Measurements from ENCODE around the gene PNPLA6. TPM values are rescaled to one million over a fixed set of nuclear protein-coding genes. Genes with fewer than 3 reads are reported as not detected.

The PNPLA6 gene
- total RNA-seq, 1 donor from 2014 or later: 82.0 TPM

DNA sequence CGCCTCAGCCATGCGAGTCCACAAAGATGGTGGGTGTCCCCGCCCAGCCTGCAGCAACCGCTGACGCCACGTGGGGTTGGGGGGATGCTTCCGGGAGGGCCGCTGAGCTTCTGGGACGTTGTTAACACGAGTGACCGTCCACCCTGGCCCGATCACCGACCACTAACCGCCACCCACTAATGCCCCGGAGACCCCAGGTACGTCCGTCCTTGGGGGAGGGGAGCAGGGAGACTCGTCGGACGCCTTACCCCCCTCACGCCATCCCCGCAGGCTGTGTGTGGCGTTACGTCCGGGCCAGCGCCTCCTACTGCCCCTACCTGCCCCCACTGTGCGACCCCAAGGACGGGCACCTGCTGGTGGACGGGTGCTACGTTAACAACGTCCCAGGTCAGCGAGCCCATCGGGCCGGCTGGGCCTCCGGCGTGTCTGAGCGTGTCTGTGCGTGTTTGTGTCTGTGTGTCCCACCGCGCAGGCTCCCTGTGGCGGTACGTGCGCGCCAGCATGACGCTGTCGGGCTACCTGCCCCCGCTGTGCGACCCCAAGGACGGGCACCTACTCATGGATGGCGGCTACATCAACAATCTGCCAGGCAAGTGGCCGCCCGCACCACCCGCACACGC is 21.3 kb downstream of the PNPLA6 start:
- no peak overlapping the region for H3K4me3 Mint-ChIP-seq (ENCODE audit: unreplicated experiment)
- peaks cover 15% of the 10 kb centered on the region for H3K36me3 Mint-ChIP-seq (ENCODE audit: unreplicated experiment)
- peaks cover 5% of the 10 kb centered on the region for H3K27me3 Mint-ChIP-seq (ENCODE audit: unreplicated experiment)
- no peak for DNase-seq
- TF ChIP-seq, protein P1, sequence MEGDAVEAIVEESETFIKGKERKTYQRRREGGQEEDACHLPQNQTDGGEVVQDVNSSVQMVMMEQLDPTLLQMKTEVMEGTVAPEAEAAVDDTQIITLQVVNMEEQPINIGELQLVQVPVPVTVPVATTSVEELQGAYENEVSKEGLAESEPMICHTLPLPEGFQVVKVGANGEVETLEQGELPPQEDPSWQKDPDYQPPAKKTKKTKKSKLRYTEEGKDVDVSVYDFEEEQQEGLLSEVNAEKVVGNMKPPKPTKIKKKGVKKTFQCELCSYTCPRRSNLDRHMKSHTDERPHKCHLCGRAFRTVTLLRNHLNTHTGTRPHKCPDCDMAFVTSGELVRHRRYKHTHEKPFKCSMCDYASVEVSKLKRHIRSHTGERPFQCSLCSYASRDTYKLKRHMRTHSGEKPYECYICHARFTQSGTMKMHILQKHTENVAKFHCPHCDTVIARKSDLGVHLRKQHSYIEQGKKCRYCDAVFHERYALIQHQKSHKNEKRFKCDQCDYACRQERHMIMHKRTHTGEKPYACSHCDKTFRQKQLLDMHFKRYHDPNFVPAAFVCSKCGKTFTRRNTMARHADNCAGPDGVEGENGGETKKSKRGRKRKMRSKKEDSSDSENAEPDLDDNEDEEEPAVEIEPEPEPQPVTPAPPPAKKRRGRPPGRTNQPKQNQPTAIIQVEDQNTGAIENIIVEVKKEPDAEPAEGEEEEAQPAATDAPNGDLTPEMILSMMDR (IDR thresholded peaks at IDR 0.05; ENCODE audit: partially characterized antibody, unreplicated experiment): no peak
- H3K9me3 Mint-ChIP-seq (ENCODE audit: unreplicated experiment): no peaks in the 10 kb centered on the region
- H3K4me1 Mint-ChIP-seq (ENCODE audit: low read depth, unreplicated experiment): no peaks in the 10 kb centered on the region
- no peak overlapping the region for H3K27ac Mint-ChIP-seq (ENCODE audit: unreplicated experiment)

DNA sequence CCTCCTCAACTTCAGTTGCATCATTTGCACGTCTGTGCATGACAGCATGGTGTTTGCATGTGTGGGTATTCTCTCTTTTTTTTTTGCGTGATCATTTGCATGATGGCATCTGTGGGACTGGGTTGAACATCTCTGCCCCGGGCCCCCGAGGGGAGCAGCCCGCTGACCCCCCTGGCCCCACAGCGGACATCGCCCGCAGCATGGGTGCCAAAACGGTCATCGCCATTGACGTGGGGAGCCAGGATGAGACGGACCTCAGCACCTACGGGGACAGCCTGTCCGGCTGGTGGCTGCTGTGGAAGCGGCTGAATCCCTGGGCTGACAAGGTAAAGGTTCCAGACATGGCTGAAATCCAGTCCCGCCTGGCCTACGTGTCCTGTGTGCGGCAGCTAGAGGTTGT is 23.1 kb downstream of the PNPLA6 start:
- no peak for DNase-seq
- Mint-ChIP-seq H3K27me3 (ENCODE audit: unreplicated experiment) (peaks cover under 1% of the 10 kb centered on the region), H3K27ac (ENCODE audit: unreplicated experiment) (no peak overlapping the region), H3K4me1 (ENCODE audit: low read depth, unreplicated experiment) (no peaks in the 10 kb centered on the region), H3K36me3 (ENCODE audit: unreplicated experiment) (peaks cover 10% of the 10 kb centered on the region), H3K4me3 (ENCODE audit: unreplicated experiment) (no peak overlapping the region), H3K9me3 (ENCODE audit: unreplicated experiment) (peaks cover 2% of the 10 kb centered on the region)
- TF ChIP-seq, protein P1 (IDR thresholded peaks at IDR 0.05; ENCODE audit: partially characterized antibody, unreplicated experiment): no peak

DNA sequence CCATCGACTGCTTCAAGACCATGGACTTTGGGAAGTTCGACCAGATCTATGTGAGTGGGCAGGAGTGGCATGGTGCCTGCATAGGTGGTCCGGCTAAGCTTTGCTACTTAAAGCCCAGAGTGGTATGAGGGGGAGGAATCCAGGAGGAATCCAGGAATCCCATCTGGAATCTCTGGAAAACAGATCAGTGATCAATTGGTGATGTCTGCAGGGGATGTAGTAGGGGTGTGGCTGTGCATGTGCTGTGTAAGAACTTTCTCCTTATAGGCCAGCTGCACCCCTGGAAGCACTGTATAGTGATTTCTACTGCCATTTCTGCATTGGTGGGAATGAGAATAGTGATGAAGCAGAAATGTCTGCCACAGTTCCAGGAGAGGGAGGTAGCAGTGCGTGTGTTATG is 23.6 kb downstream of the PNPLA6 start:
- peaks cover 10% of the 10 kb centered on the region for H3K36me3 Mint-ChIP-seq (ENCODE audit: unreplicated experiment)
- H3K27ac Mint-ChIP-seq (ENCODE audit: unreplicated experiment): no peak overlapping the region
- H3K4me1 Mint-ChIP-seq (ENCODE audit: low read depth, unreplicated experiment): no peaks in the 10 kb centered on the region
- TF ChIP-seq, protein P1 (IDR thresholded peaks at IDR 0.05; ENCODE audit: partially characterized antibody, unreplicated experiment): no peak
- H3K9me3 Mint-ChIP-seq (ENCODE audit: unreplicated experiment): peaks cover 2% of the 10 kb centered on the region
- DNase-seq: no peak
- no peaks in the 10 kb centered on the region for H3K27me3 Mint-ChIP-seq (ENCODE audit: unreplicated experiment)
- no peak overlapping the region for H3K4me3 Mint-ChIP-seq (ENCODE audit: unreplicated experiment)

DNA sequence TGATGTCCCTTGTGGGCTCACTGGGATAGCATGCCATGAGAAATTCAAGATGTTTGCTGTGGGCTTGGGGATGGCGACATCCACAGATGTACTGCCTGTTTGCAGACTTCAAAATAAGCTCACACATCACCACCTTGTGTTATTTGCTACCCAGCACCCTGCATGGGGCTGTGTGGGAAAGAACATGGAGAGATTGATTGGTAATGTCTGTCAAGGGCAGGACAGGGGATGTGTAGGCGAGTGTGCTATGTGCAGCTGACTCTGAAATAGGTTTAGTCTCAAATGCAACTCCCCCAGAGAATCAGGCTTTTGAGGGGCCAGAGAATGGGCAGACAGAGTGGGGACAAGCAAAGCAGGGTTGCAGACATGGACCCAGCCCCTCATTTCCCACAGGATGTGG is 24.7 kb downstream of the PNPLA6 start:
- Mint-ChIP-seq H3K27me3 (ENCODE audit: unreplicated experiment) (no peaks in the 10 kb centered on the region), H3K9me3 (ENCODE audit: unreplicated experiment) (peaks cover 2% of the 10 kb centered on the region), H3K36me3 (ENCODE audit: unreplicated experiment) (peaks cover 10% of the 10 kb centered on the region), H3K27ac (ENCODE audit: unreplicated experiment) (no peak overlapping the region), H3K4me1 (ENCODE audit: low read depth, unreplicated experiment) (no peaks in the 10 kb centered on the region), H3K4me3 (ENCODE audit: unreplicated experiment) (no peak overlapping the region)
- DNase-seq: no peak
- TF ChIP-seq, protein P1 (IDR thresholded peaks at IDR 0.05; ENCODE audit: partially characterized antibody, unreplicated experiment): no peak

DNA sequence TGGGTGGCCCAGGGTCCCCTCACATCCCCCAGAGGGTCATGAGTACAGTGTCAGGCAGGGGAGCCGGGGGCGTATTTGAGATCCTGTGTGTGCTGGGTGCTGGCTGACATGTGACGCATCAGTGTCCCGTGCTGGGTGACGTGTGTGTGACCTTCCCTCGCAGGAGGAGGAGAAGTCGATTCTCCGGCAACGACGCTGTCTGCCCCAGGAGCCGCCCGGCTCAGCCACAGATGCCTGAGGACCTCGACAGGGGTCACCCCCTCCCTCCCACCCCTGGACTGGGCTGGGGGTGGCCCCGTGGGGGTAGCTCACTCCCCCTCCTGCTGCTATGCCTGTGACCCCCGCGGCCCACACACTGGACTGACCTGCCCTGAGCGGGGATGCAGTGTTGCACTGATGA is 25.8 kb downstream of the PNPLA6 start:
- DNase-seq: no peak
- Mint-ChIP-seq H3K36me3 (ENCODE audit: unreplicated experiment) (peaks cover 10% of the 10 kb centered on the region), H3K27ac (ENCODE audit: unreplicated experiment) (no peak overlapping the region), H3K9me3 (ENCODE audit: unreplicated experiment) (peaks cover 2% of the 10 kb centered on the region), H3K27me3 (ENCODE audit: unreplicated experiment) (no peaks in the 10 kb centered on the region), H3K4me3 (ENCODE audit: unreplicated experiment) (no peak overlapping the region), H3K4me1 (ENCODE audit: low read depth, unreplicated experiment) (no peaks in the 10 kb centered on the region)
- TF ChIP-seq, protein P1 (IDR thresholded peaks at IDR 0.05; ENCODE audit: partially characterized antibody, unreplicated experiment): no peak
